ENCODE measurements around the gene ROCK2. TPM values are rescaled to one million over a fixed set of nuclear protein-coding genes. Genes with fewer than 3 reads are reported as not detected.

ROCK2 gene
- total RNA-seq, 4 donors from 2014 or later, result 127 to 571 (median 186) TPM

GRCh38 chr2:11212645-11213044 is 131.8 kb downstream of the ROCK2 start:
- no peak for TF ChIP-seq CTCF (IDR thresholded peaks at IDR 0.05; ENCODE audit: low read depth)

- no peak for TF ChIP-seq CTCF (IDR thresholded peaks at IDR 0.05; ENCODE audit: low read depth)
Measured at GRCh38 chr2:11208083-11208482, 136.4 kb downstream of the ROCK2 start.

GRCh38 chr2:11203480-11203879 is 141.0 kb downstream of the ROCK2 start:
- no peak for TF ChIP-seq CTCF (IDR thresholded peaks at IDR 0.05; ENCODE audit: low read depth)

GRCh38 chr2:11201969-11202368 is 142.5 kb downstream of the ROCK2 start:
- no peak for TF ChIP-seq CTCF (IDR thresholded peaks at IDR 0.05; ENCODE audit: low read depth)

GRCh38 chr2:11200651-11201050 is 143.8 kb downstream of the ROCK2 start:
- TF ChIP-seq CTCF (IDR thresholded peaks at IDR 0.05; ENCODE audit: low read depth), result no peak

- no peak for TF ChIP-seq CTCF (IDR thresholded peaks at IDR 0.05; ENCODE audit: low read depth)
Measured at GRCh38 chr2:11196246-11196645, 148.2 kb downstream of the ROCK2 start.

- no peak for TF ChIP-seq CTCF (IDR thresholded peaks at IDR 0.05; ENCODE audit: low read depth)
Measured at GRCh38 chr2:11187731-11188130, 156.7 kb downstream of the ROCK2 start.

Data from subcutaneous adipose tissue (tissue), 4 donors.